K562 (cell line): Measurements from ENCODE around the gene RTP3. TPM values are rescaled to one million over a fixed set of nuclear protein-coding genes. Genes with fewer than 3 reads are reported as not detected.
A peak's percentile ranks its signal among the peaks of the same experiment; 100 is the strongest.

ENCODE experiments used
- ATAC-seq: fragments of 200-7000 bp; cut with Tn5 transposase; 3 replicates; pipeline ENCODE4 v1.9.1; 2020; ENCODE audit warnings: moderate library complexity
- BruUV-seq: library from RNA; stranded (reverse); fragments of 400-500 nt; replicated peaks from 2 replicates; lab custom pipeline; 2021; lab: Mats Ljungman, UMichigan
- CTCF ChIA-PET: fragments of 300-600 bp; formaldehyde crosslinking; extraction: SDS; loops from one replicate; lab custom pipeline; 2021; ENCODE audit warnings: low intra/inter-chr PET ratio; lab: Yijun Ruan, JAX
- POLR2A ChIA-PET: fragments of 300-600, 350-650 bp; sonication (Branson Sonifier 250); formaldehyde crosslinking; extraction: SDS; loops from one replicate; lab custom pipeline; 2021; ENCODE audit warnings: antibody characterized with exemption, inconsistent platforms; lab: Yijun Ruan, JAX
- DNase-seq, 4 experiments: peaks; one replicate each; pipeline versions ENCODE4 v3.0.0 to v3.0.0-alpha.2; 2011 to 2018; ENCODE audit warnings: low spot score in 3 of 4, mixed read lengths in 3 of 4; ENCODE audit errors: extremely low read depth in 1 of 4
- FAIRE-seq: peaks from 2 replicates; lab custom pipeline; 2011; peaks lifted over from hg19 to GRCh38; lab: Jason Lieb, UNC
- H2AFZ ChIP-seq: 2 replicates; pipeline ENCODE4 v1.6.0; 2011; ENCODE audit warnings: low read depth, low read length, control low read depth, inconsistent platforms
- H3K27ac ChIP-seq: fragments of 200-600 bp; 3 replicates; pipeline ENCODE4 v1.8.0; 2011; ENCODE audit warnings: low read depth, mild to moderate bottlenecking, control low read depth, inconsistent platforms, low read length, moderate library complexity, mixed read lengths; ENCODE audit errors: extremely low read depth
- H3K27me3 ChIP-seq, 2 experiments: fragments of 300-600 bp in 1 of 2; 2 replicates in 1 of 2; 3 replicates in 1 of 2; pipeline versions ENCODE4 v1.6.0 to v1.8.0; 2011; ENCODE audit warnings: inconsistent platforms in 2 of 2, low read length in 2 of 2, mild to moderate bottlenecking in 1 of 2, mixed read lengths in 1 of 2, moderate library complexity in 1 of 2; ENCODE audit not compliant: control insufficient read depth in 2 of 2, insufficient read depth in 2 of 2
- H3K36me3 ChIP-seq: fragments of 300-600 bp; 3 replicates; pipeline ENCODE4 v1.8.0; 2011; ENCODE audit warnings: mild to moderate bottlenecking, low read length, inconsistent platforms; ENCODE audit not compliant: control insufficient read depth, insufficient read depth
- H3K4me1 ChIP-seq, 2 experiments: fragments of 200-600 bp in 1 of 2; replicated peaks in 1 of 2; 2 replicates in 1 of 2; 3 replicates in 1 of 2; pipeline versions ENCODE4 v1.5.1 to v1.8.0; 2011; ENCODE audit warnings: inconsistent platforms in 2 of 2, low read length in 2 of 2, mild to moderate bottlenecking in 1 of 2, mixed read lengths in 1 of 2, moderate library complexity in 1 of 2; ENCODE audit not compliant: control insufficient read depth in 2 of 2, insufficient read depth in 2 of 2
- H3K4me2 ChIP-seq: 2 replicates; pipeline ENCODE4 v1.6.1; 2011; ENCODE audit warnings: low read length, control low read depth, inconsistent platforms, mixed read lengths; ENCODE audit not compliant: insufficient read depth
- H3K4me3 ChIP-seq: fragments of 200-600 bp; sonication (generic), shearing (Covaris generic); 2 replicates; pipeline ENCODE4 v1.5.1; 2016; ENCODE audit warnings: control low read depth, inconsistent platforms
- H3K79me2 ChIP-seq: fragments of 200-600 bp; 3 replicates; pipeline ENCODE4 v1.8.0; 2011; ENCODE audit warnings: low read length, inconsistent platforms; ENCODE audit not compliant: control insufficient read depth, insufficient read depth
- H3K9ac ChIP-seq, 2 experiments: 2 replicates each; pipeline versions ENCODE4 v1.6.0 to v1.6.1; 2011; ENCODE audit warnings: low read depth in 2 of 2, low read length in 2 of 2, control low read depth in 1 of 2, inconsistent platforms in 1 of 2, mild to moderate bottlenecking in 1 of 2, mixed read lengths in 1 of 2; ENCODE audit not compliant: insufficient read depth in 1 of 2
- H3K9me1 ChIP-seq: one replicate; pipeline ENCODE4 v1.6.0; 2011; ENCODE audit warnings: inconsistent platforms, mild to moderate bottlenecking, low read length, moderate library complexity; ENCODE audit not compliant: control insufficient read depth, insufficient read depth
- H3K9me3 ChIP-seq: replicated peaks from 2 replicates; pipeline ENCODE4 v1.5.1; 2011; ENCODE audit warnings: low read depth, low read length, inconsistent platforms; ENCODE audit not compliant: control insufficient read depth, insufficient read depth
- H4K20me1 ChIP-seq: replicated peaks from 2 replicates; pipeline ENCODE4 v1.6.1; 2011; ENCODE audit warnings: low read length, inconsistent platforms, mixed read lengths; ENCODE audit not compliant: control insufficient read depth, insufficient read depth
- CBX2 ChIP-seq: fragments of 200-600 bp; sonication (generic); IDR thresholded peaks from one replicate; pipeline ENCODE4 v1.6.1; 2012; ENCODE audit warnings: mild to moderate bottlenecking, low read length, inconsistent platforms; ENCODE audit not compliant: insufficient read depth, poor library complexity, severe bottlenecking
- CTCFL ChIP-seq: IDR thresholded peaks from 2 replicates; pipeline ENCODE4 v1.6.1; 2011; ENCODE audit warnings: borderline replicate concordance, low read depth, mild to moderate bottlenecking, moderate library complexity, low read length; ENCODE audit not compliant: insufficient read depth, poor library complexity, severe bottlenecking
- ELF4 ChIP-seq: fragments of 450-650 bp; formaldehyde crosslinking; IDR thresholded peaks from 2 replicates; pipeline ENCODE4 v1.4.0; 2022; ENCODE audit warnings: missing genetic modification characterization
- HINFP ChIP-seq: fragments of 450-650 bp; conservative IDR thresholded peaks from 2 replicates; pipeline ENCODE4 v1.6.1; 2016; ENCODE audit warnings: missing genetic modification characterization, low read depth, mild to moderate bottlenecking, control low read depth, missing compliant biosample characterization
- MTA2 ChIP-seq: fragments of 450-650 bp; IDR thresholded peaks from 2 replicates; pipeline ENCODE4 v1.6.1; 2016; ENCODE audit warnings: low read depth
- ZSCAN32 ChIP-seq: fragments of 450-650 bp; formaldehyde crosslinking; IDR thresholded peaks from 2 replicates; pipeline ENCODE4 v1.4.0; 2020; ENCODE audit warnings: mild to moderate bottlenecking, moderate library complexity
- WGBS: fragments of 100-300 bp; shearing (Covaris generic); methylation state at CpG from one replicate; pipeline ENCODE4 v1.1.6; 2016; ENCODE audit warnings: low coverage, mixed read lengths; ENCODE audit not compliant: insufficient coverage; ENCODE audit errors: missing lambda C conversion rate; 5-methylcytosine and 5-hydroxymethylcytosine counted together
- in situ Hi-C: fragments of 300-500 bp; cut with MboI; formaldehyde crosslinking; loops from 4 replicates; pipeline ENCODE4 v1.15.0; 2018; ENCODE audit warnings: inconsistent platforms, mixed read lengths
- intact Hi-C: fragments of 100-400 bp; cut with micrococcal nuclease; formaldehyde crosslinking; loops from 2 replicates; pipeline ENCODE4 v1.14.2; 2022
- polyA plus RNA-seq, 8 experiments: library from polyadenylated mRNA; depleted of rRNA in 4 of 8; stranded (reverse) in 5 of 8; unstranded in 3 of 8; fragments of >200 nt; fragmentation: Nextera tagmentation in 2 of 8; fragmentation: Illumina TruSeq in 1 of 8; extraction: Ambion mirVana in 2 of 8; extraction: Trizol in 1 of 8; gene quantifications; 2 replicates each; pipeline versions ENCODE4 v1.2.1 to v1.2.3, GENCODE V29; 2011 to 2014; ENCODE audit warnings: inconsistent platforms in 1 of 8, missing spikeins in 1 of 8
- total RNA-seq, 7 experiments: library from RNA; depleted of rRNA in 6 of 7; stranded (reverse); fragments of >200 nt in 6 of 7; fragmentation: Illumina TruSeq in 2 of 7; extraction: Trizol in 2 of 7; gene quantifications; 2 replicates each; pipeline versions ENCODE4 v1.2.1 to v1.2.3, GENCODE V29; 2011 to 2021; ENCODE audit warnings: low replicate concordance in 1 of 7
- TF ChIP-seq, protein P1 (sequence below): IDR thresholded peaks from 2 replicates; pipeline ENCODE4 v1.6.1; 2016; ENCODE audit warnings: missing genetic modification characterization, missing compliant biosample characterization
- TF ChIP-seq, protein P2 (sequence below): fragments of 450-650 bp; formaldehyde crosslinking; IDR thresholded peaks from 2 replicates; pipeline ENCODE4 v1.4.0; 2022; ENCODE audit warnings: missing genetic modification characterization
- TF ChIP-seq, protein P3 (sequence below): fragments of 450-650 bp; IDR thresholded peaks from 2 replicates; pipeline ENCODE4 v1.6.1; 2016; ENCODE audit warnings: antibody characterized with exemption
- TF ChIP-seq, protein P4 (sequence below): fragments of 450-650 bp; formaldehyde crosslinking; IDR thresholded peaks from 2 replicates; pipeline ENCODE4 v1.4.0; 2022; ENCODE audit warnings: missing genetic modification characterization

Gene RTP3
- total and polyA plus RNA-seq, 9 of the 15 experiments (the other 6 are each of a cell fraction or from before 2014, with no cell fraction given), result not detected

DNA sequence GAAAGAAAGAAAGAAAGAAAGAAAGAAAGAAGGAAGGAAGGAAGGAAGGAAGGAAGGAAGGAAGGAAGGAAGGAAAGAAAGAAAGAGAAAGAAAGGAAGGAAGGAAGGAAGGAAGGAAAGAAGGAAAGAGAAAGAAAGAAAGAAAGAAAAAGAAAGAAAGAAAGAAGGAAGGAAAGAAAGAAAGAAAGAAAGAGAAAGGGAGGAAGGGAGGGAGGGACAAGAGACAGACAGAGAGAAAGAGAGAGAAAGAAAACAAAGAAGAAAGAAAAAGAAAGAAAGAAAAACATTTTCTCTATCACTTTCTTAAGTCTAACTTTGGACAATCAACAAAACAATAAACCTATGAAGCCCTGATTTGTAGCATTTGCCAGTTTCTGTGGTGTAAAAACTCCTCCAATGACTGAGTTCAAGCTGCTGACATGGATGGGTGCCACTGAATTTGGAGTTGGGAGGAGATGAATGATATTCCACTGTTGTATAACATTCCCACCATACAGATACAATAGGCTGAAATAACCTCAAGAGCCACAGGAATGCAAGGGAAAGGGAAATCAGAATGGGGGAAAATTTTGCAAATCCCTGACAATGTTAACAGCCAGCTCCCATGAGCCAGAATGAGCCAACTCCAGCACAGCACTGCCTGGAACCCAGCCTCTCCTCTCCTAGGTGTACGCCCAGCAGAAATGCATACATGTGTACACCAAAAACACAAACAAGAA is 15.0 kb upstream of the RTP3 start:
- TF ChIP-seq, protein P1, sequence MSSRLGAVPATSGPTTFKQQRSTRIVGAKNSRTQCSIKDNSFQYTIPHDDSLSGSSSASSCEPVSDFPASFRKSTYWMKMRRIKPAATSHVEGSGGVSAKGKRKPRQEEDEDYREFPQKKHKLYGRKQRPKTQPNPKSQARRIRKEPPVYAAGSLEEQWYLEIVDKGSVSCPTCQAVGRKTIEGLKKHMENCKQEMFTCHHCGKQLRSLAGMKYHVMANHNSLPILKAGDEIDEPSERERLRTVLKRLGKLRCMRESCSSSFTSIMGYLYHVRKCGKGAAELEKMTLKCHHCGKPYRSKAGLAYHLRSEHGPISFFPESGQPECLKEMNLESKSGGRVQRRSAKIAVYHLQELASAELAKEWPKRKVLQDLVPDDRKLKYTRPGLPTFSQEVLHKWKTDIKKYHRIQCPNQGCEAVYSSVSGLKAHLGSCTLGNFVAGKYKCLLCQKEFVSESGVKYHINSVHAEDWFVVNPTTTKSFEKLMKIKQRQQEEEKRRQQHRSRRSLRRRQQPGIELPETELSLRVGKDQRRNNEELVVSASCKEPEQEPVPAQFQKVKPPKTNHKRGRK (tag), result peak; percentile 96
- TF ChIP-seq ELF4 (CRISPR knock-in tag) (peak; percentile 43; the same call in 1 of the 2 replicates), ZSCAN32 (no peak), MTA2 (0 out of 2 replicates have a peak, but pooled peaks have one; percentile 19), CTCFL (no peak), CBX2 (no peak), HINFP (tag) (0 out of 2 replicates have a peak, but pooled peaks have one; percentile 30)
- TF ChIP-seq, protein P2, sequence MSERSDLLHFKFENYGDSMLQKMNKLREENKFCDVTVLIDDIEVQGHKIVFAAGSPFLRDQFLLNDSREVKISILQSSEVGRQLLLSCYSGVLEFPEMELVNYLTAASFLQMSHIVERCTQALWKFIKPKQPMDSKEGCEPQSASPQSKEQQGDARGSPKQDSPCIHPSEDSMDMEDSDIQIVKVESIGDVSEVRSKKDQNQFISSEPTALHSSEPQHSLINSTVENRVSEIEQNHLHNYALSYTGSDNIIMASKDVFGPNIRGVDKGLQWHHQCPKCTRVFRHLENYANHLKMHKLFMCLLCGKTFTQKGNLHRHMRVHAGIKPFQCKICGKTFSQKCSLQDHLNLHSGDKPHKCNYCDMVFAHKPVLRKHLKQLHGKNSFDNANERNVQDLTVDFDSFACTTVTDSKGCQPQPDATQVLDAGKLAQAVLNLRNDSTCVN (CRISPR knock-in tag), result 0 out of 2 replicates have a peak, but pooled peaks have one; percentile 50
- TF ChIP-seq, protein P3, sequence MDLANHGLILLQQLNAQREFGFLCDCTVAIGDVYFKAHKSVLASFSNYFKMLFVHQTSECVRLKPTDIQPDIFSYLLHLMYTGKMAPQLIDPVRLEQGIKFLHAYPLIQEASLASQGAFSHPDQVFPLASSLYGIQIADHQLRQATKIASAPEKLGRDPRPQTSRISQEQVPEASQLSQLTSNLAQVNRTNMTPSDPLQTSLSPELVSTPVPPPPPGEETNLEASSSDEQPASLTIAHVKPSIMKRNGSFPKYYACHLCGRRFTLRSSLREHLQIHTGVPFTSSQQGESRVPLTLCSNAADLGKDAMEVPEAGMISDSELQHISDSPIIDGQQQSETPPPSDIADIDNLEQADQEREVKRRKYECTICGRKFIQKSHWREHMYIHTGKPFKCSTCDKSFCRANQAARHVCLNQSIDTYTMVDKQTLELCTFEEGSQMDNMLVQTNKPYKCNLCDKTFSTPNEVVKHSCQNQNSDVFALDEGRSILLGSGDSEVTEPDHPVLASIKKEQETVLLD, result 0 out of 2 replicates have a peak, but pooled peaks have one; percentile 52
- TF ChIP-seq, protein P4, sequence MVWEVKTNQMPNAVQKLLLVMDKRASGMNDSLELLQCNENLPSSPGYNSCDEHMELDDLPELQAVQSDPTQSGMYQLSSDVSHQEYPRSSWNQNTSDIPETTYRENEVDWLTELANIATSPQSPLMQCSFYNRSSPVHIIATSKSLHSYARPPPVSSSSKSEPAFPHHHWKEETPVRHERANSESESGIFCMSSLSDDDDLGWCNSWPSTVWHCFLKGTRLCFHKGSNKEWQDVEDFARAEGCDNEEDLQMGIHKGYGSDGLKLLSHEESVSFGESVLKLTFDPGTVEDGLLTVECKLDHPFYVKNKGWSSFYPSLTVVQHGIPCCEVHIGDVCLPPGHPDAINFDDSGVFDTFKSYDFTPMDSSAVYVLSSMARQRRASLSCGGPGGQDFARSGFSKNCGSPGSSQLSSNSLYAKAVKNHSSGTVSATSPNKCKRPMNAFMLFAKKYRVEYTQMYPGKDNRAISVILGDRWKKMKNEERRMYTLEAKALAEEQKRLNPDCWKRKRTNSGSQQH (CRISPR knock-in tag), result peak; percentile 47; the same call in 1 of the 2 replicates
- BruUV-seq, result no TSS peak
- no peak overlapping the region for H3K4me3 ChIP-seq
- H3K4me2 ChIP-seq, result no peak overlapping the region
- H3K9me3 ChIP-seq, result no peaks in the 10 kb centered on the region
- H3K9me1 ChIP-seq, result no peaks in the 10 kb centered on the region
- 0% methylated on average over 1 of the region's 1 CpG for WGBS
- no peaks in the 10 kb centered on the region for H3K36me3 ChIP-seq
- peaks cover 18 to 29% of the 10 kb centered on the region in 2 experiments for H3K27me3 ChIP-seq
- peaks cover 0 to 7% of the 10 kb centered on the region in 2 experiments; a peak in 2 of 5 replicates for H3K4me1 ChIP-seq
- DNase-seq (no peak), FAIRE-seq (no peak), ATAC-seq (no peak)
- CTCF ChIA-PET, result no interaction called here
- POLR2A ChIA-PET, result interaction anchor here (2.6 kb wide), 1 partner anchor 9 kb away, joined by 12 read pairs; no protein-coding TSS in a partner anchor
- no peaks in the 10 kb centered on the region for H4K20me1 ChIP-seq
- no peak overlapping the region for H2AFZ ChIP-seq
- intact Hi-C loops (no loop called here), in situ Hi-C loops (loop anchor here (5.0 kb wide), 1 partner anchor 155 kb away; no protein-coding TSS in a partner anchor)
- H3K79me2 ChIP-seq, result no peaks in the 10 kb centered on the region
- no peak overlapping the region for H3K9ac ChIP-seq
- H3K27ac ChIP-seq, result no peak overlapping the region
